ENCODE data around the gene HLA-DMA.

DNA sequence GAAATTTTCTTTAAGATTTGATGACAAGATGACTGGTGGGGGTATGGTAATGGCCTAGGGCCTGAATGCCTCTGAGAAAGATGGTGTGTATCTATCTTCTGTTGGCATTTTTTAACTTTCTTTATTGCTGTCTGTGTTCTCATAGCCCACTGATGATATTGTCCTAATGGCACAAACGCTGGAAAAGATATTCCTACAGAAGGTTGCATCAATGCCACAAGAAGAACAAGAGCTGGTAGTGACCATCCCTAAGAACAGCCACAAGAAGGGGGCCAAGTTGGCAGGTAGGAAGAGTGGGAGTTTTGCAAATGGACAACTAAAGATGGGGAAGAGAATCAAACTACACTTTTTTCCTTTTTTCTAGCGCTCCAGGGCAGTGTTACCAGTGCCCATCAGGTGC, 23.0 kb upstream of the HLA-DMA start:
- no peak for TF ChIP-seq GATA2 (IDR thresholded peaks at IDR 0.05; ENCODE audit: low read depth, low read length)
- no peak for TF ChIP-seq GATA3 (IDR thresholded peaks at IDR 0.05; ENCODE audit: low read depth, low read length)
